ENCODE results near the gene ST6GAL1.
"Not testable (repeated sequence)": the region's sequence is repeated elsewhere in the genome, so short reads cannot be mapped to it uniquely, and the experiment has no call there.

ST6GAL1 gene

DNA sequence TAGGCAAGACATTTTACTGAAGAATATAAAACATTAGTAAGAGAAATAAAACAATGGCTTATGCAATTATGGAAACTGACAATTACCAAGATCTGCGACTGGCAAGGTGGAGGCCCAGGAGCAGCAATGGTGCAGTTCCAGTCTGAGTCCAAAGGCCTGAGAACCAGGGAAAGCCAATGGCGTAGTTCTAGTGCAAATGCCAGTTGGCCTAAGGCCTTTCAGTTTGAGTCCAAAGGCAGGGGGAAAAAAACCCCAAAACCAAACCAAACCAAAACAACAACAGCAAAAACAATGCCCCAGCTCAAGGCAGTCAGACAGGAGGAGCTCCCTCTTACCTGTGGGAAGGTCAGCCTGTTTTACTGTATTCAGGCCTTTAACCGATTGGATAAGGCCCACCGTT is 72.6 kb downstream of the ST6GAL1 start:
- Histone ChIP-seq H2AFZ (ENCODE audit: low read depth, low read length) (no peak overlapping the region), H3K9me3 (ENCODE audit: insufficient read depth, low read length, severe bottlenecking) (no peaks in the 10 kb centered on the region), H3K4me1 (ENCODE audit: insufficient read depth, low read length) (no peaks in the 10 kb centered on the region), H3K27me3 (ENCODE audit: insufficient read depth, low read length, poor library complexity) (no peaks in the 10 kb centered on the region), H4K20me1 (ENCODE audit: insufficient read depth, low read length) (no peaks in the 10 kb centered on the region), H3K9ac (ENCODE audit: low read depth, low read length) (no peak overlapping the region), H3K27ac (ENCODE audit: low read length) (no peak overlapping the region), H3K4me2 (ENCODE audit: insufficient read depth, low read length) (no peak overlapping the region), H3K36me3 (ENCODE audit: insufficient read depth, low read length) (no peaks in the 10 kb centered on the region), H3K4me3 (ENCODE audit: low read depth in 1 of 2, low read length in 2 of 2) (no peak overlapping the region), H3K79me2 (ENCODE audit: insufficient read depth, low read length) (no peaks in the 10 kb centered on the region)
- DNase-seq (no peak), ATAC-seq (ENCODE audit: insufficient read depth, low read depth) (no peak)
- TF ChIP-seq, protein P1, sequence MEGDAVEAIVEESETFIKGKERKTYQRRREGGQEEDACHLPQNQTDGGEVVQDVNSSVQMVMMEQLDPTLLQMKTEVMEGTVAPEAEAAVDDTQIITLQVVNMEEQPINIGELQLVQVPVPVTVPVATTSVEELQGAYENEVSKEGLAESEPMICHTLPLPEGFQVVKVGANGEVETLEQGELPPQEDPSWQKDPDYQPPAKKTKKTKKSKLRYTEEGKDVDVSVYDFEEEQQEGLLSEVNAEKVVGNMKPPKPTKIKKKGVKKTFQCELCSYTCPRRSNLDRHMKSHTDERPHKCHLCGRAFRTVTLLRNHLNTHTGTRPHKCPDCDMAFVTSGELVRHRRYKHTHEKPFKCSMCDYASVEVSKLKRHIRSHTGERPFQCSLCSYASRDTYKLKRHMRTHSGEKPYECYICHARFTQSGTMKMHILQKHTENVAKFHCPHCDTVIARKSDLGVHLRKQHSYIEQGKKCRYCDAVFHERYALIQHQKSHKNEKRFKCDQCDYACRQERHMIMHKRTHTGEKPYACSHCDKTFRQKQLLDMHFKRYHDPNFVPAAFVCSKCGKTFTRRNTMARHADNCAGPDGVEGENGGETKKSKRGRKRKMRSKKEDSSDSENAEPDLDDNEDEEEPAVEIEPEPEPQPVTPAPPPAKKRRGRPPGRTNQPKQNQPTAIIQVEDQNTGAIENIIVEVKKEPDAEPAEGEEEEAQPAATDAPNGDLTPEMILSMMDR (IDR thresholded peaks at IDR 0.05; ENCODE audit: borderline replicate concordance, extremely low read depth, low read length, poor library complexity, severe bottlenecking) = no peak
- no peak for TF ChIP-seq EZH2 (IDR thresholded peaks at IDR 0.05; ENCODE audit: borderline replicate concordance, low read depth, low read length, severe bottlenecking)

GRCh38 chr3:187005827-187006481 is 75.6 kb downstream of the ST6GAL1 start:
- ATAC-seq (ENCODE audit: insufficient read depth, low read depth) (no peak), DNase-seq (no peak)
- no peak overlapping the region for H3K4me2 ChIP-seq (ENCODE audit: insufficient read depth, low read length)
- H4K20me1 ChIP-seq (ENCODE audit: insufficient read depth, low read length) = no peaks in the 10 kb centered on the region
- TF ChIP-seq, protein P1 (IDR thresholded peaks at IDR 0.05; ENCODE audit: borderline replicate concordance, extremely low read depth, low read length, poor library complexity, severe bottlenecking) = no peak
- no peak for TF ChIP-seq EZH2 (IDR thresholded peaks at IDR 0.05; ENCODE audit: borderline replicate concordance, low read depth, low read length, severe bottlenecking)
- no peak overlapping the region for H3K27ac ChIP-seq (ENCODE audit: low read length)
- no peaks in the 10 kb centered on the region for H3K36me3 ChIP-seq (ENCODE audit: insufficient read depth, low read length)
- H3K79me2 ChIP-seq (ENCODE audit: insufficient read depth, low read length) = no peaks in the 10 kb centered on the region
- H3K4me1 ChIP-seq (ENCODE audit: insufficient read depth, low read length) = no peaks in the 10 kb centered on the region
- no peak overlapping the region for H3K4me3 ChIP-seq (ENCODE audit: low read depth in 1 of 2, low read length in 2 of 2)
- H3K27me3 ChIP-seq (ENCODE audit: insufficient read depth, low read length, poor library complexity) = no peaks in the 10 kb centered on the region
- no peak overlapping the region for H2AFZ ChIP-seq (ENCODE audit: low read depth, low read length)
- H3K9me3 ChIP-seq (ENCODE audit: insufficient read depth, low read length, severe bottlenecking) = no peaks in the 10 kb centered on the region
- H3K9ac ChIP-seq (ENCODE audit: low read depth, low read length) = no peak overlapping the region

DNA sequence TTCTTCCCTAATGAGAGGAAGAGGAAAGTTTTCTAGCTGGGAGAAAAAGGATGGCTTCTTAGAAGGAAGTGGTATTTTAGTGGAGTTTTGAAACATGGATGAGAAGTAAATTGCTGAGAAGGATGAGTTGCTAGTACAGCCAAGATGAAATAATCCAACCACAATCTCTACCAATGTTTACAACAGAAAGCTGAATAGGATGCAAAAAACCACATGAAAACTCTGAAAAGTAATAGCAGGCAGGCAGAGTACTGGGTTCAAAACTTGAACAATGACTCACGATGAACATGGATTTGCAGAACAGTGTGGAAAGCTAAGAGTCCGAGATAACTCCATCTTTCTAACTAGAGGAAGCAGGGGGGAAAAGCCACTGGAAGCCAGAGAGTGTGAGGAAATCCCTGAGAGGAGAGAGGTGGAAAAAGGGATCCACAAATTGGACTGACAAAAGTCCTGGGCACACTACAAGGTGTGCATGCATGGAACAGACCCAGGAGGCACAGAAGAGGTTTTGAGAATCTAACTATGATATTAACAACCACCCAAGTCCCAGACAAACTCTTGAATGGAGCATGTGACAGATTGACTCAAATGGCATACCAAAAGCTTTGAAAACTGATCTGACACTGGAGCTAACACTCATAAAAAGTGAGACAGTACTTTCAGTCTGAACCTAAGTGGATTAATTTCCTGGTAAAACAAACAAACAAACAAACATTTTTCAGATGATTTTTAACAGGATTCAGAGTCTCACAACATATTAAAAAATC is 76.7 kb downstream of the ST6GAL1 start:
- Histone ChIP-seq H3K4me2 (ENCODE audit: insufficient read depth, low read length) (no peak overlapping the region), H3K4me1 (ENCODE audit: insufficient read depth, low read length) (no peaks in the 10 kb centered on the region), H3K36me3 (ENCODE audit: insufficient read depth, low read length) (no peaks in the 10 kb centered on the region), H3K27me3 (ENCODE audit: insufficient read depth, low read length, poor library complexity) (no peaks in the 10 kb centered on the region), H3K4me3 (ENCODE audit: low read depth in 1 of 2, low read length in 2 of 2) (no peak overlapping the region), H2AFZ (ENCODE audit: low read depth, low read length) (no peak overlapping the region), H3K79me2 (ENCODE audit: insufficient read depth, low read length) (no peaks in the 10 kb centered on the region), H3K27ac (ENCODE audit: low read length) (no peak overlapping the region), H3K9me3 (ENCODE audit: insufficient read depth, low read length, severe bottlenecking) (no peaks in the 10 kb centered on the region), H3K9ac (ENCODE audit: low read depth, low read length) (no peak overlapping the region), H4K20me1 (ENCODE audit: insufficient read depth, low read length) (no peaks in the 10 kb centered on the region)
- TF ChIP-seq, protein P1 (IDR thresholded peaks at IDR 0.05; ENCODE audit: borderline replicate concordance, extremely low read depth, low read length, poor library complexity, severe bottlenecking) = no peak
- TF ChIP-seq EZH2 (IDR thresholded peaks at IDR 0.05; ENCODE audit: borderline replicate concordance, low read depth, low read length, severe bottlenecking) = no peak
- DNase-seq = no peak
- no peak for ATAC-seq (ENCODE audit: insufficient read depth, low read depth)

DNA sequence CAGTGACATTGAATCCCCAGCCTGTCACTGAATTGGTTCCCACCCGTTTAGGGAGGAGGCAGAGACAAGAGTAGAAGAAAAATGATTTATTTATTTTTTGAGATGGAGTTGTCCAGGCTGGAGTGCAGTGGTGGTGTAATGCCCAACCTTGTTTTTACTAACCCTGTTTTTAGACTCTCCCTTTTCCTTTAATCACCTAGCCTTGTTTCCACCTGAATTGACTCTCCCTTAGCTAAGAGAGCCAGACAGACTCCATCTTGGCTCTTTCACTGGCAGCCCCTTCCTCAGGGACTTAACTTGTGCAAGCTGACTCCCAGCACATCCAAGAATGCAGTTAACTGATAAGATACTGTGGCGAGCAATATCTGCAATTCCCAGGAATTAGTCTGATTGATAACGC is 80.1 kb downstream of the ST6GAL1 start:
- not testable (repeated sequence) for H2AFZ ChIP-seq (ENCODE audit: low read depth, low read length); H3K4me3 ChIP-seq (ENCODE audit: low read depth in 1 of 2, low read length in 2 of 2); DNase-seq; H4K20me1 ChIP-seq (ENCODE audit: insufficient read depth, low read length); ATAC-seq (ENCODE audit: insufficient read depth, low read depth); H3K79me2 ChIP-seq (ENCODE audit: insufficient read depth, low read length); H3K4me1 ChIP-seq (ENCODE audit: insufficient read depth, low read length); H3K4me2 ChIP-seq (ENCODE audit: insufficient read depth, low read length); H3K27me3 ChIP-seq (ENCODE audit: insufficient read depth, low read length, poor library complexity); H3K9me3 ChIP-seq (ENCODE audit: insufficient read depth, low read length, severe bottlenecking); H3K27ac ChIP-seq (ENCODE audit: low read length); H3K9ac ChIP-seq (ENCODE audit: low read depth, low read length); H3K36me3 ChIP-seq (ENCODE audit: insufficient read depth, low read length)

Measured in DND-41 (cell line).